Caco-2 (cell line): ENCODE results near the gene CHSY3. TPM values are rescaled to one million over a fixed set of nuclear protein-coding genes. Genes with fewer than 3 reads are reported as not detected.

Experiments
- BruUV-seq: library from RNA; stranded (reverse); fragments of 400-500 nt; replicated peaks from 2 replicates; lab custom pipeline; 2021; lab: Mats Ljungman, UMichigan
- CTCF ChIA-PET: fragments of 300-600 bp; sonication (Branson Sonifier 250); formaldehyde crosslinking; loops from one replicate; lab custom pipeline; 2022; ENCODE audit warnings: antibody characterized with exemption; lab: Charles Lee
- POLR2A ChIA-PET: fragments of 300-600 bp; sonication (Branson Sonifier 250); formaldehyde crosslinking; loops from one replicate; lab custom pipeline; 2022; ENCODE audit warnings: antibody characterized with exemption; lab: Charles Lee
- DNase-seq, 2 experiments: peaks; one replicate each; pipeline versions ENCODE4 v3.0.0 to v3.0.0-alpha.2; 2020 to 2022
- H3K27me3 ChIP-seq: replicated peaks from 2 replicates; pipeline ENCODE4 v1.6.0; 2011; ENCODE audit warnings: low read length; ENCODE audit not compliant: control insufficient read depth, insufficient read depth
- H3K36me3 ChIP-seq: 2 replicates; pipeline ENCODE4 v1.5.1; 2011; ENCODE audit warnings: low read length; ENCODE audit not compliant: control insufficient read depth, insufficient read depth
- H3K4me1 ChIP-seq: fragments of 250-450 bp; sonication (Bioruptor Pico); 2 replicates; pipeline ENCODE4 v1.5.1; 2020; ENCODE audit warnings: mild to moderate bottlenecking
- H3K4me3 ChIP-seq: 2 replicates; pipeline ENCODE4 v1.5.1; 2011; ENCODE audit warnings: low read depth, mild to moderate bottlenecking, control low read depth, low read length
- H3K9me3 ChIP-seq: fragments of 250-450 bp; sonication (Bioruptor Pico); 2 replicates; pipeline ENCODE4 v1.5.1; 2020; ENCODE audit warnings: mild to moderate bottlenecking, moderate library complexity
- H3K27ac Mint-ChIP-seq: one replicate; pipeline ENCODE4 v1.8.0; 2022; ENCODE audit warnings: mixed read lengths; ENCODE audit not compliant: unreplicated experiment
- H3K27me3 Mint-ChIP-seq: one replicate; pipeline ENCODE4 v1.8.0; 2022; ENCODE audit warnings: mixed read lengths; ENCODE audit not compliant: insufficient read depth, unreplicated experiment
- H3K36me3 Mint-ChIP-seq: one replicate; pipeline ENCODE4 v1.8.0; 2022; ENCODE audit warnings: mild to moderate bottlenecking, mixed read lengths; ENCODE audit not compliant: insufficient read depth, unreplicated experiment
- H3K4me1 Mint-ChIP-seq: one replicate; pipeline ENCODE4 v1.8.0; 2022; ENCODE audit warnings: low read depth, mixed read lengths; ENCODE audit not compliant: unreplicated experiment
- H3K4me3 Mint-ChIP-seq: one replicate; pipeline ENCODE4 v1.8.0; 2022; ENCODE audit warnings: mild to moderate bottlenecking, moderate library complexity, mixed read lengths; ENCODE audit not compliant: unreplicated experiment
- H3K9me3 Mint-ChIP-seq: one replicate; pipeline ENCODE4 v1.8.0; 2022; ENCODE audit warnings: mixed read lengths; ENCODE audit not compliant: unreplicated experiment
- intact Hi-C: fragments of 100-400 bp; cut with micrococcal nuclease; formaldehyde crosslinking; loops from one replicate; pipeline ENCODE4 v1.10.0; 2022; ENCODE audit not compliant: unreplicated experiment
- total RNA-seq: library from RNA; stranded (reverse); gene quantifications from 2 replicates; pipeline ENCODE4 v1.2.3, GENCODE V29; 2022
- TF ChIP-seq, protein P1 (sequence below), 2 experiments: fragments of 200-600 bp in 1 of 2; IDR thresholded peaks; 1 replicate in 1 of 2; 2 replicates in 1 of 2; pipeline versions ENCODE4 v1.5.1 to v1.8.0; 2011 to 2022; ENCODE audit warnings: antibody characterized with exemption in 1 of 2, control low read depth in 1 of 2, inconsistent platforms in 1 of 2, low read depth in 1 of 2, low read length in 1 of 2, mild to moderate bottlenecking in 1 of 2, moderate library complexity in 1 of 2; ENCODE audit not compliant: insufficient read depth in 1 of 2, severe bottlenecking in 1 of 2, unreplicated experiment in 1 of 2

Gene CHSY3
- total RNA-seq, 1 experiment from 2014 or later = 0.32 TPM

DNA sequence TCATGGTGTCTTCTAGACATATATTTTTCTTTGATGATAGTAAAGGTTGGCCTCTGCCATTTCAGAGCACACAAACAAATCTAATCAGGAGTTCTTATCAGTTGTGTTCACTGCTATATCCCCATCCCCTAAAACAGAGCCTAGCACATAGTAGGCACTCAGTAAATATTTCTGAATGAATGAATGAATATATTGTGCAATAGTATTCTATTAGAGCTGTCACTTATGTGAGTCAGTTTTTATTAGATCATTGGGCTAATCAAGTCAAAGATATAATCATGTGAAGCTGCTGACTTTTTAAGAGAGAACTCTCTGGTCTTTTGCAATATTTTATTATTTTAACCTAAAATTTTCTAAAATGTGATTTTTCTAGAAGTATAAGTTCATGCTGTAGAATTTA is 84.2 kb downstream of the CHSY3 start:
- Mint-ChIP-seq H3K9me3 (peaks cover 11% of the 10 kb centered on the region), H3K4me1 (no peaks in the 10 kb centered on the region)

GRCh38 chr5:129991780-129992179 is 87.5 kb downstream of the CHSY3 start:
- peaks cover 3% of the 10 kb centered on the region for H3K27me3 Mint-ChIP-seq
- TF ChIP-seq, protein P1, sequence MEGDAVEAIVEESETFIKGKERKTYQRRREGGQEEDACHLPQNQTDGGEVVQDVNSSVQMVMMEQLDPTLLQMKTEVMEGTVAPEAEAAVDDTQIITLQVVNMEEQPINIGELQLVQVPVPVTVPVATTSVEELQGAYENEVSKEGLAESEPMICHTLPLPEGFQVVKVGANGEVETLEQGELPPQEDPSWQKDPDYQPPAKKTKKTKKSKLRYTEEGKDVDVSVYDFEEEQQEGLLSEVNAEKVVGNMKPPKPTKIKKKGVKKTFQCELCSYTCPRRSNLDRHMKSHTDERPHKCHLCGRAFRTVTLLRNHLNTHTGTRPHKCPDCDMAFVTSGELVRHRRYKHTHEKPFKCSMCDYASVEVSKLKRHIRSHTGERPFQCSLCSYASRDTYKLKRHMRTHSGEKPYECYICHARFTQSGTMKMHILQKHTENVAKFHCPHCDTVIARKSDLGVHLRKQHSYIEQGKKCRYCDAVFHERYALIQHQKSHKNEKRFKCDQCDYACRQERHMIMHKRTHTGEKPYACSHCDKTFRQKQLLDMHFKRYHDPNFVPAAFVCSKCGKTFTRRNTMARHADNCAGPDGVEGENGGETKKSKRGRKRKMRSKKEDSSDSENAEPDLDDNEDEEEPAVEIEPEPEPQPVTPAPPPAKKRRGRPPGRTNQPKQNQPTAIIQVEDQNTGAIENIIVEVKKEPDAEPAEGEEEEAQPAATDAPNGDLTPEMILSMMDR (IDR thresholded peaks at IDR 0.05; ENCODE audit: insufficient read depth in 1 of 2, low read depth in 1 of 2, low read length in 1 of 2, severe bottlenecking in 1 of 2, unreplicated experiment in 1 of 2) = no peak
- DNase-seq = no peak
- BruUV-seq = no TSS peak
- no peaks in the 10 kb centered on the region for H3K4me1 ChIP-seq
- H3K36me3 Mint-ChIP-seq = no peaks in the 10 kb centered on the region
- ChIA-PET POLR2A (no interaction called here), CTCF (no interaction called here)
- no peaks in the 10 kb centered on the region for H3K9me3 ChIP-seq
- H3K36me3 ChIP-seq = no peaks in the 10 kb centered on the region
- no peaks in the 10 kb centered on the region for H3K4me1 Mint-ChIP-seq
- H3K4me3 Mint-ChIP-seq = no peak overlapping the region
- intact Hi-C loops = no loop called here
- H3K9me3 Mint-ChIP-seq = no peaks in the 10 kb centered on the region
- no peaks in the 10 kb centered on the region for H3K27me3 ChIP-seq
- no peak overlapping the region for H3K4me3 ChIP-seq
- H3K27ac Mint-ChIP-seq = no peak overlapping the region

More for the DNA sequence above, 84.2 kb downstream of the CHSY3 start:
- Histone ChIP-seq H3K27me3 (no peaks in the 10 kb centered on the region), H3K4me3 (no peak overlapping the region), H3K9me3 (no peaks in the 10 kb centered on the region), H3K4me1 (no peaks in the 10 kb centered on the region), H3K36me3 (no peaks in the 10 kb centered on the region)
- no peaks in the 10 kb centered on the region for H3K27me3 Mint-ChIP-seq
- H3K27ac Mint-ChIP-seq = no peak overlapping the region
- no peak overlapping the region for H3K4me3 Mint-ChIP-seq
- no peak for DNase-seq
- ChIA-PET CTCF (no interaction called here), POLR2A (no interaction called here)
- H3K36me3 Mint-ChIP-seq = no peaks in the 10 kb centered on the region
- no TSS peak for BruUV-seq
- intact Hi-C loops = no loop called here
- TF ChIP-seq, protein P1 (IDR thresholded peaks at IDR 0.05; ENCODE audit: insufficient read depth in 1 of 2, low read depth in 1 of 2, low read length in 1 of 2, severe bottlenecking in 1 of 2, unreplicated experiment in 1 of 2) = no peak

DNA sequence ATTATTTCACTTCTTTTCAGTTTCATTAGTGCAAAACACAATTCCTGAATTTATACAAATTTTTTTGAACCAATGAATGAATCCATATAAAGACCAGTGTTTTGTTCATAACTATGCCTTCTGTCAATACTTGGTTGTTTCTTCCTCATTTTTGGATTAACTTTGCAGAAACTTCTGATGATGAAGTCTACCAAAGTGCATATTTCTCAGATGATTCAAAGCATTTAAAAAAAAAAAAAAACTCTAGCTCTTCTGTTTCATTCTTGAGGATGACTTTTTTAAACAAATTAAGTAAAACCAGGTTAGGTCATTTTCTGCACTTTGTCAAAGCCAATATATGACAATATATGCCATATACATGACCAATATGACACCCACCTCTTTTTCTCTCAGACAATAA is 92.6 kb downstream of the CHSY3 start:
- Mint-ChIP-seq H3K4me3 (no peak overlapping the region), H3K4me1 (no peaks in the 10 kb centered on the region), H3K36me3 (no peaks in the 10 kb centered on the region), H3K27ac (no peak overlapping the region), H3K27me3 (peaks cover 3% of the 10 kb centered on the region), H3K9me3 (no peaks in the 10 kb centered on the region)
- Histone ChIP-seq H3K36me3 (no peaks in the 10 kb centered on the region), H3K9me3 (no peaks in the 10 kb centered on the region), H3K4me3 (no peak overlapping the region), H3K27me3 (no peaks in the 10 kb centered on the region), H3K4me1 (no peaks in the 10 kb centered on the region)
- intact Hi-C loops = no loop called here
- TF ChIP-seq, protein P1 (IDR thresholded peaks at IDR 0.05; ENCODE audit: insufficient read depth in 1 of 2, low read depth in 1 of 2, low read length in 1 of 2, severe bottlenecking in 1 of 2, unreplicated experiment in 1 of 2) = no peak
- ChIA-PET CTCF (no interaction called here), POLR2A (no interaction called here)
- no TSS peak for BruUV-seq
- DNase-seq = no peak
